Activated T-cell treated with anti-CD3 and anti-CD28 coated beads, Interleukin-2, amount 50 U/mL, for 72 hours (primary cell): ENCODE data around the gene UBE2K. TPM values are rescaled to one million over a fixed set of nuclear protein-coding genes. Genes with fewer than 3 reads are reported as not detected.

Experiments
- total RNA-seq, 2 donors: library from RNA; stranded (reverse); gene quantifications; one replicate each; pipeline ENCODE4 v1.2.3, GENCODE V29; 2022

Gene UBE2K
- total RNA-seq, 2 donors from 2014 or later = 79.2 to 84.7 TPM

Other genes starting within 250 kb of the UBE2K start
- 1,000 to 10,000 TPM; 2,445 to 2,588 TPM for gene RPL9, start 239.2 kb upstream of the UBE2K start, total RNA-seq
- gene LIAS, start 239.1 kb upstream of the UBE2K start, total RNA-seq = 10 to 100 TPM; 28.3 to 39.5 TPM
- gene UGDH, start 170.7 kb upstream of the UBE2K start, total RNA-seq = 10 to 100 TPM; 33.0 to 36.7 TPM
- gene SMIM14, start 59.3 kb upstream of the UBE2K start, total RNA-seq = 1 to 10 TPM; 4.4 to 8.6 TPM